Measurements from ENCODE around the gene GSC2. TPM values are rescaled to one million over a fixed set of nuclear protein-coding genes. Genes with fewer than 3 reads are reported as not detected.
"Not testable (repeated sequence)": the region's sequence is repeated elsewhere in the genome, so short reads cannot be mapped to it uniquely, and the experiment has no call there.

The GSC2 gene
- total RNA-seq, 1 donor from 2014 or later, result not detected

DNA sequence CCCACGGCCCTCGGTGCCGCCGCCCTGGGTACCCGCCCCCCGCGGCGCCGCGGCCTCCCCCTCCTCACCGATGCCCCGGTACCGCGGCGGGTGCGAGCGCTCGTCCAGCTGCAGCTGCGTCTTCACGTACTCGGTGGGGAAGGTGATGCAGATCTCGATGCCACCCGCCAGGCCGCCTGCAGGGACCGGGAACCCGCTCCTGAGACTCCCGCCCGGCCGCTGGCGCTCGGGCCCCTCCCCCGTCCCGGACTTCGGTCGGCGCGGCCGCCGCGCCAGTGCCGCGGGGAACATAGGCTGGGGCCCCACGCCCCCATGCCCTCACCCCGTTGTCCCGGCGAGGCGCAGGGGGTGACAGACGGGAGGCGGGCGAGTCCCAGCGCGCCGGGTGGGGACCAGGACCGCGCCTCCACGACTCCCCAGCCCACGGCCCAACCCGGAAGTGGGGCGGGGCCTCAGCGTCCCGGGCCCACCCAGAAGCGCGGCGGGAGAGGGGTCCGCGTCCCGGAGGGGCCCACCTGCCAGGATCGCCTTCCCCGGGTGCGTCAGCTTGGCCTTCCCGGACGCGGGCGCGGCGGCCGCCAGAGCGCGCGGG is 28.1 kb upstream of the GSC2 start:
- DNase-seq (ENCODE audit: low spot score), result no peak

DNA sequence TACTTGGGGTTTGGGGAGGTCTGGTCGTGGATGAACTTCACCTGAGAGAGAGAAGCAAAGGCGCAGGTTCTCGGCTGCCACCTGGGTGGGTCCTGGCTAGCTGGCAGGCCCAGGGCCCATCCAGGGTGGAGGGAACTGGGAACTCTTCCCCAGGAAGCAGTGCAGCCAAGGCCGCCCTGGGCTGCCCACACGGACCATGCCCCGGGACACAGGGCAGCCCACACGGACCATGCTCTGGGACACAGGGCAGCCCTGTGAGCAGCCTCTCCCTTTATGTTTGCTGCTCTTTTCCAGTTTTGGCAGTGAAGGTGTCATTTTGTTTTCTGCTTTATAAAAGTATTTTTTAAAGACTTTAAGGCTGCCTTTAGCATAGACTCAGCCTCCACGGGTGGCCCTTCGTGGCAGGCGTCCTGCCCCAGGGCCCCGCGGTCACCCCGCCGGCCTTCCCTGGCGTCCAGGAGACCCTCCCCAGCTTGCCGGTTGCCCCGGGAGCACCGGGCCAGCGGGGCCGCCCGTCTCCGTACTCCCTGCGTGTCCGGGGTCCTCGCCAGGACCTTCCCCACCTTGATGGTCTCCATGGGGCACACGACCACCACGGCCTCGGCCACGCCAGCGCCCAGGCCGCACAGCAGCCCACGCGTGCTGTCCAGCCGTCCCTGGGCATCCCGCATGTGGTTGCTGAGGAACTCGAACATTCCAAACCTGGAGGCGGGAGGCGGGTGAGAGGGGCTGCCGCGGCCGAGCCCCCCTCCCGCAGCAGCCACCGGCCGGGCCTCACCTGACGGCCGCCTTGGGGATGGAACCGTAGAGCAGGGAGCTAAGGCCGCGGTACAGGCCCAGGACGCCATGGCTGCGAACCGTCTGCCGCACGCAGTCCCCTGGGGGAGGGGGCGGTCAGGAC is 27.3 kb upstream of the GSC2 start:
- no peak for DNase-seq (ENCODE audit: low spot score)

DNA sequence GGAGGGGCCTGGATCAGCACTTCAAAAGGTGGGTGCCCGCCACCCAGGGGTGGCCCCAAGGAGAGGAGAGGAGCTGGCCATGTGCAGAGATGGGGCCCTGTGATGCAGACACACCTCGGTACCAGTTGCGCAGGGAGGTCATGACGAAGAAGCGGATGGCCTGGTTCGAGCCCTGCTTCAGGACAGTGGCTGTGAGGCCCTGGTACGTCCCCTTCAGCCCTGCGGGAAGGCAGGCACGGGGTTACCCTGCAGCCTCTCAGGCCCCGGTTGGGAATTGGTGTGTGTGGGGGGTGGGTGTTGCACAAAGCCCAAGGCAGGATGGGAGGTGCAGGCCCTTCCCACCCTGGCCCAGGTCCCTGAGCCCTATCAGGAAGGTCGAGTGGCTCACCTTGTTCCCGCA is 26.6 kb upstream of the GSC2 start:
- no peak for DNase-seq (ENCODE audit: low spot score)

DNA sequence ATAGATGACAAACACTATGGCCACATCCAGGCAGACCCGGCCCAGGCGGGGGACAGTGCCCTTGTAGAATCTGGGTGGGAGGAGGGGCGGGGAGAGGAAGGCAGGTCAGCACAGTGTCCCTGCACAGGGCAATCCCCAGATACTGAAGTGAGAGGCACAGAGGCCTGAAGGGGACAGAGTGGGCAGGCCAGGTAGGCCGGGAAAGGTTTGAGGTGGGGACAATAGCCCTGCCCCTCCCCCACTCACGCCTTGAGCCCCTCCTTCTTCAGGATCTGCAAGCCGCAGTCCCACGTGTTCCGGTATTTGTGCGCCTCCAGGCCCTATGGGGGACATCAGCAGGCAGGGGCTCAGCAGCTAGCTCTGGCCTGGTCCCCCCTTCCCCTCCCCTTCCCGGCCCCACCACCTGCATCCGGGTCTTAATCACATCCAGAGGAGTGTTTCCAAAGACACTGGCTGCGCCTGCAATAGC is 26.1 kb upstream of the GSC2 start:
- no peak for DNase-seq (ENCODE audit: low spot score)

- DNase-seq (ENCODE audit: low spot score), result no peak
These were observed 25.6 kb upstream of the GSC2 start for GRCh38 chr22:19175602-19176174.

DNA sequence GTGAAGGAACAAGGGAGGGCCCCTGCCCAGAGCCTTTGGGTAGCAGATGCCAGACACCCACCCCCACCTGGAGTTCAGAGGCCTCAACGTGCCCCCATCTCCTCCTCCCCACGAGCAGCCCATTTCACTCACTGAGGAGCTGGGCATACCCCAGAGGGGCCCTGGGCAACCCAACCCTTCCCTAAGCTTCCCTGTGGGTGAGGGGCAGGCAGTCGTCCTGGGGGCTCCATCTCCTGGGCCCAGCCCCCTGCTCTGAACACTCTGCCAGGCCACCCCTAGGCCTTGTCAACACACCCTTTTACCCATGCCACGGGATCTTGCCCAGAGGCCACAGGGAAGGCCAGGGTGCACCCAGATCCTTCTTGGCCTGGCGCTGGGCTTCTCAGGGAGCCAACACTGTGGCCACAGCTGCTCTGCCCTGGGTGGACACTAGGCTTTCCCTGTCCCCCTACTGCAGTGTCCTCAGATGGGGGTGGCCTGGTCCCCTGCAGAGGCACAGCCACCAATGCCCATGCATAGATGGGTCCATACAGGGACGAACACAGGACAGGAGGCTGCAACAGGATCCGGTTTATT is 25.0 kb upstream of the GSC2 start:
- no peak for DNase-seq (ENCODE audit: low spot score)

- no peak for DNase-seq (ENCODE audit: low spot score)
These were observed 24.3 kb upstream of the GSC2 start for GRCh38 chr22:19174106-19175025.

DNA sequence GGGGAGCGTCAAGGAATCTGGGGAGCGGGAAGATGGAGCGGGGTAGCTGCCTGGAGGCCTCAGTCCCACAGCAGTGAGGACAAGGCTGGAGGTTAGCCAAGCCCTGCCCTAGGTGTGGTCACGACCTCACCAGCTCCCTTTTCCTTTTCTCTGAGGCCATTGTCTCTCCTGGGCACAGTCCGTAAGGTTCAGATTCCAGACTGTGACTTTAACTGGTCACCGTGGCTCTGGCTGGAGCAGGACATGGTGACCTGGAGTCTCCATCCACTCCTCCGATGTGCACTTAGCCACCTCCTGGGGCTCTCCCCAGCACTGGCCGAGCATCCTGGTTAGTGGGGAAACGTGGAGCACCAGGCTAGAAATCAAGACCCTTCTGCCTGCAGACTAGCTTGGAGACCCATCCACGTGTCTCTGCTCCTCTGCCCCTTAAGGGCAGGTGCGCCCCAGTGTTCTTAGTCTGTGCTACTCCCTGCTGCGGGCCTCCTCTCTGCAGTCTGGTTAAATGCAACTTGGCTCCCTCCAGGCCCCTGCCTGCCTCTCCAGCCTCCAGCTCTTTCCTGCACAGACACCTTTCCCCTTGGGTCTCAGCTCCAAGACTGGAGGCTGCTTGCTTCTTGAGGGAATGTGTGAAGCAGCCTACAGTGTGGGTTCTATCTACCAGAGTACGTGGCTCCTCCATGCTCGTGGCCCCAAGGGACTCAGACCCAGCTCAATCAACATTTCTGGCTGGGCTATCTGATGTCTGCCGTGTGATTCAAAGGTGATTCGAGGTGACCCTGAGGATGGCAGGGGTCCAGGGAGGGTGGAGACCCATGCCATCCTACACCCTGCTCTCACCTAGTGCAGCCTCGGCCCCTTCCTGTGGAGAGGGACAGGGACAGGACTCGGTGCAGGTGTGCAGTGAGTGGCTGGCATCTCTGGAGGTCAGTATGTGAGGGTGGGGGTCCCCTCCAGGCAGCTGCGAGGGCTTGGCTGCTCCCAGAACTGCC is 23.2 kb upstream of the GSC2 start:
- DNase-seq (ENCODE audit: low spot score), result no peak

DNA sequence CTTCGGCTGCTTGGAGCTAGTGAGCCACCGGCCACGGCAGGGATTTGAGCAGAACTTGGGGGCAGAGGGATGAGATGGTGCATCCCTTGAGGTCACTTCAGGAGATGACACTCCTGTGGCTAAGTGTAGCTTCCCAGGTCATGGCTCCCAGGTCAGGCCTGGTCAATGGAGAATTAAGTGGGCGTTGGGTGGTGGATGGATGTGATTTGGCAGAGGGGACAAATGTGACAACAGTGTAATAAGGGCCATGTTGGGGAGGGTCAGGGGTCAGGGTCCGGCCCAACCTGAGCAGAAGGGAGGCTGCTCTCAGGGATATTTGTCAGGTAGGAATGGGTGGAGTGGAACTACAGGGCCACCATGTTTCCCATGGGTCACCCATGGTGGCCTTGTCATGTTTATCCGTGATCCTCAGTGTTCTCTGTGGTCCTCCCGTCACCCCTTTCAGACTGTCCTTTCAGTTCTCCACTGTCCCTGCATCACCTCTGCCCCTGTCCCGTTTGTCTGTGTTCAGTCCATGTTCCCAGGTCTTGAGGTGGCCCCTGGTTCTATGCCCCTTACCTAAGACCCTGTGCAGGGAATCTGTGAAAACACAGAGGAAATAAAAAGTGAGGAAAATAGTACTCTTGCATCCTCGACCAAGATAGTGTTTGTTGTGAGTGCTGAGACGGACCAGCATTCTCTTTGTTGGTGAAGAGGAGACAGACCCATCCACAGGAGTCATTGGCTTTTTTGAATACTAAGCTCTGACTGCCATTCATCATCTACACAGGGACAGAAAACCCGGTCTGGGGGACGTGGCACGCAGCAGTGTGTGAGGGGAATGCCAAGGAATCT is 22.3 kb upstream of the GSC2 start:
- no peak for DNase-seq (ENCODE audit: low spot score)

GRCh38 chr22:19169947-19170318 is 19.8 kb upstream of the GSC2 start:
- no peak for DNase-seq (ENCODE audit: low spot score)

DNA sequence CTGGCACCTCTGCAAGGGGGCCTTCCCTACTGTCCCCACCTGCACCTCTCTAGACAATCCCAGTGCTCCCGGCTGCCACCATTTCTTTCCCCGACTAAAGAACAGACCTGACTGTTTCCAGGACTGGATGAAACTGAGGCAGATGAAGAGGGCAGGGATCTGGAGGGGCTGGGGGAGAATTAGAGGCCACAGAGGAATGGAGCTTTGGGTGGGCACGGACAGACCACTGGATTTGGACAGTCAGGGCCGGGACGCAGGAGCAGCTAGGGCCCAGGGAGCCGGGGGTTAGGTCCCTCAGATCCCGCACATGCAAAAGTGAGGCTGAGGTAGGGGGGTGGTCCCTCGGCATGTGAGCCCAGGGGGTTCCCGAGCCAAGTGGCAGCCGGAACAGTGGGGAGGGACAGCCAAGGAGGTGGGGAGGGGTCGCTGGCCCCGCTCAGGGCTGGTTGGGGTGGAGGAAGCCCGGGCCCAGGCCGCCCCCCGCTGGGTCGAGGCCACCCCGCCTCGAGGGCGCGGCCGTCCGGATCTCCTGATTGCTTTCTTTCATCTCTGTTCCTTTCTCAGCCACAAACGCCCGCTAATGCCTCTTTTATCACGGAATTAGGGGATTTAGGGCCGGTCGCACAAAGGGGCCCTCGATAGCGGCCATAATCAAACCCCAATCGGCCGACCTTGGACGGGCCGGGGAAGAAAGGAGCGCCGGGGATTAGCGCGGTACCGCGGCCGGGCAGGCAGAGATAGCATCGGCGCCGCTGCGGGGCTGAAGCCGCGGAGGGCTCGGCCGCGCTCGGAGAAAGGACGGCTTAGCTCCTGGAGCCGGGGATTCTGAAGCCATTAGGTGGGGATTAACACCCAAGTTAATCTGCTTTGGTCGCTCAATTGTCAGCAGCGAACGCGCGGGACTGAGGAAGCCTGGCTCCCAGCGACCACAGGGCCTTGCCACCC is 19.2 kb upstream of the GSC2 start:
- no peak for DNase-seq (ENCODE audit: low spot score)

GRCh38 chr22:19168088-19168890 is 18.2 kb upstream of the GSC2 start:
- no peak for DNase-seq (ENCODE audit: low spot score)

- DNase-seq (ENCODE audit: low spot score), result no peak
These were observed 17.2 kb upstream of the GSC2 start for GRCh38 chr22:19167106-19167869.

- DNase-seq (ENCODE audit: low spot score), result no peak
These were observed 16.3 kb upstream of the GSC2 start for GRCh38 chr22:19166421-19166820.

DNA sequence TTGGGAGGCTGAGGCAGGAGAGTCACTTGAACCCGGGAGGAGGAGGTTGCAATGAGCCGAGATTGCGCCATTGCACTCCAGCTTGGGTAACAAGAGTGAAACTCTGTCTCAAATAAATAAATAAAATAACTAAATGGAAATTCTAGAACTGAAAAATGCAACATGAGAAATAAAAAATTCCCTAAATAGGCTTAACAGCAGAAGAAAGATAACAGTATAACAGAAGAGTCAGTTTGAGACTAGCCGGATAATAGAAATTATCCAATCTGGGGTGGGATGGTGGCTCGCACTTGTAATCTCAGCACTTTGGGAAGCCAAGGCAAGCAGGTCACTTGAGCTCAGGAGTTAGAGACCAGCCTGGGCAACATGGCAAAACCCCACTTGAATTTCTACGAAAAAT is 14.3 kb upstream of the GSC2 start:
- no peak for DNase-seq (ENCODE audit: low spot score)

GRCh38 chr22:19158649-19159048 is 8.6 kb upstream of the GSC2 start:
- not testable (repeated sequence) for DNase-seq (ENCODE audit: low spot score)

DNA sequence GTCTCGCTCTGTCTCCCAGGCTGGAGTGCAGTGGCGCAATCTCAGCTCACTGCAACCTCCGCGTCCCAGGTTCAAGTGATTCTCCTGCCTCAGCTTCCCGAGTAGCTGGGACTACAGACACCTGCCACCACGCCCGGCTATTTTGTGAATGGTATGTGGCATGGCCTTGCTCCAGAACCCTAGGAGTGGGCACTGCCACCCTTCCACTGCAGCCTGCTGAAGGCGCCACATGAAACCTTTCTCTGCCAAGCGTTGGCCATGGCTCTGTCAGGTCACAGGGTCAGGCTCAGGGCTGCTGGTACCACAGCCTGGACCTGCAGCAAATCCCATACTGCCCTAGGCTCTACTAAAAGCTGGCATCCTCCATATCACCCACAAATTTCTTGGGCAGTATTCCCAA is 6.0 kb upstream of the GSC2 start:
- DNase-seq (ENCODE audit: low spot score), result not testable (repeated sequence)
